ENCODE data around the gene TOP3B.
"Not testable (repeated sequence)": the region's sequence is repeated elsewhere in the genome, so short reads cannot be mapped to it uniquely, and the experiment has no call there.

TOP3B gene

DNA sequence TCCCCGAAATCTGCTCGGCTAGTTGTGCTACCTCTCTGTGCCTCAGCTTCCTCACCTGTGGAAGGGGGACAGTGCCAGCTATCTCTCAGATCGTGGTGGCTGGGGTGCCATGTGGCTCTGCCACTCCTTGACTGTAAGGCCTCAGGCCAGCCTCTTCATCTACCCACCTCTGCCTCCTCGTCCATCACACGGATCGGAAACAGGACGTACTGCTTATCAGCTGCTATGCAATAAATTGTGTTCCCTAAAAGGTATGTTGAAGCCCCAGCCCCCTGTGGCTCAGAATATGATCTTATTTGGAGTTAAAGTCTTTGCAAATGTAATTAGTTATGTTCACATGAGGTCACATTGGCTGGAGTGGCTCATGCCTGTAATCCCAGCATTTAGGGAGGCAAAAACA, 37.7 kb downstream of the TOP3B start:
- ChIA-PET CTCF (interaction anchor here (3.9 to 20.0 kb wide), 3 partner anchors 7 to 232 kb away, joined by 33 to 268 read pairs (median 114); partner anchors contain the start of gene PPM1F), POLR2A (no interaction called here)
- no peak for DNase-seq (ENCODE audit: low read depth, low spot score)
- no peak for TF ChIP-seq CTCF (IDR thresholded peaks at IDR 0.05; ENCODE audit: insufficient read depth, low read length, missing control alignments)
- no peak overlapping the region for H3K4me3 ChIP-seq (ENCODE audit: low read depth, low read length)

DNA sequence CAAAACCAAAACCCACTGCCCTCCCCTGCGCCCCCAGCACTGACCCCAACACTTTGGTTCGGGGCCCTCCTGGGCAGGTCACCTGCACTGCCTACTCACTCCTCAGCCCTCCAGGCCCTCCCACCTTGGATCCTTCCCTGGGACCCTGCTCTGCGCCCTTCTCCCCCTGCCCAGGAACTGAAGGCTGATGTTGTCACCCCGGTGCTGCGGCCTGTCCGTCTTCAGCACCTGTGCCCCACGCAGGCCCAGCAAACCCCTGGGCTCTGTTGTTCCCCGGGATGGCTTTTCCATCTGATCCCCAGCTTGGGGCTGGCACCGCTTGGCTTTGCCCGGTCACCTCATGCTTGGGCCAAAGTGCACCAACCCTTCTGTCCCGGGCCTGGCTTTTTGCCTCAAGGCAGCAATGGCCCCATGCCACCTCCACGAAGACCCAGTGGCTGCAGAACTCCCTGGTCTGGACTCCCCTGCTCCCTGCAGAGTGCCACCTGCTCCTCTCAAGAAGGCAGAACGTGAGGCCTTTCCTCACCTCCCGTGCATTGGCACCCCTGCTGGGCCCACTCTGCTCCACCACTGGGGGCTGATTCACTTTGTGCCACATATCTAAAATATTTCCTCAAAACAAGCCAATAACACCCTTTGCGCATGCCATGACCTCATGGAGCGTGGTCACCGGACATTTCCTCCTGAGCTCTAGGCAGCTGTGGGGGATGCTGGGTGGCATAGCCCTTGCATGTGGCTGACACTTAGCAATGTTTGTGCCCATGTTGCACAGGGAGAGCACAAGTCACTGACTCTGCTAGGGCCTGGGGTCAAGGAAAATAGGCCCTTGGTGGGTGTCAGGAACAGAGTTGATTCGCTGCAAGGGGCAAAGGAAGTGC, 38.8 kb downstream of the TOP3B start:
- no peak for DNase-seq (ENCODE audit: low read depth, low spot score)
- TF ChIP-seq CTCF (IDR thresholded peaks at IDR 0.05; ENCODE audit: insufficient read depth, low read length, missing control alignments), result no peak

DNA sequence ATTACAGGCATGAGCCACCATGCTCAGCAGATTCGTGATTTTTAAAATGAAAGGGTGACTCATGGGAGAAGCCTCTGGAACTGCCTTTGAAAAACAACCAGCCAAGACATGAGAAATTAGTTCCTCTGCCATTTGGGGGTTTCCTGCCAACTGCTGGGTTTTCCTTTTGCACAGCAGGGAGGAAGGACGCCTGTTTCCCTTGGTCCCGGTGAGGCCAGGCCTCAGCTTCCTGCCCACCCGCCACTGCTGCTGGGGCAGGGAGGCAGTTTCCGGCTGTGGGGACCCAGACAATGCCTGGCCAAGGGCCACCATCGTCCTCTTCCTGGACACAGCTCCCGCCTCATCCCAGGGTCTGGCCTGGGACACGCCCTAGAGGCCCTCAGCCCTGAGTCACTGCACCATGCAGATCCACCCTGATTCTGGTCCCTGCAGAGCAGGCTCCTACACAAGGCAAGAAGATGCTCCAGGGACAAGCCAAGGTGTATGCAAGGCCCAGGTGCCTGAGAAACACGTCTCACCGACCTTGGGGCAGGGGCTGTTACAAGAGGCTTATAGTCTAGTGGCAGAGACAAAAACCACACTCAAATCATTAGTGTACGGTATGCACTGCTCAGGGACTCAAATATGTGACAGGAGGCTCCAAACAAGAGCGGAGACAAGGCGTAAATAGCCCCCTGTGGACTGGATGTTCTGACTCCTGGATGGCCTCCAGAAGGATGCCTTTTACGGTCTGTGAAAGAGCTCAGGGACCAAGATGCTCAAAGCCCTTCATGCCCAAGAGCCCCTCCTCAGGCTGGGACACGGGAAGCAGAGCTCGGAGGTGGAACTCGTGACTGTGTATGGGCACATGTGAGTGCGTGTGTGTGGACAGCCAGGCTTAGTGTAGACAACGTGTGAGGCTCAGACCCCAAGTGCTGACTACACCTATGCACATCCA, 39.9 kb downstream of the TOP3B start:
- DNase-seq (ENCODE audit: low read depth, low spot score), result no peak
- TF ChIP-seq CTCF (IDR thresholded peaks at IDR 0.05; ENCODE audit: insufficient read depth, low read length, missing control alignments), result no peak
- POLR2A ChIA-PET, result interaction anchor here (0.7 kb wide), 1 partner anchor 224 kb away, joined by 5 read pairs; no protein-coding TSS in a partner anchor
- CTCF ChIA-PET, result interaction anchor here (0.6 to 20.0 kb wide), 4 partner anchors 9 to 243 kb away, joined by 3 to 268 read pairs (median 58); partner anchors contain the start of gene PPM1F
- no peak overlapping the region for H3K4me3 ChIP-seq (ENCODE audit: low read depth, low read length)

More for the DNA sequence above, 38.8 kb downstream of the TOP3B start:
- CTCF ChIA-PET, result interaction anchor here (0.9 to 20.0 kb wide), 3 partner anchors 8 to 244 kb away, joined by 3 to 268 read pairs (median 114); partner anchors contain the start of gene PPM1F
- H3K4me3 ChIP-seq (ENCODE audit: low read depth, low read length), result no peak overlapping the region
- POLR2A ChIA-PET, result no interaction called here

- no peak for TF ChIP-seq CTCF (IDR thresholded peaks at IDR 0.05; ENCODE audit: insufficient read depth, low read length, missing control alignments)
- ChIA-PET CTCF (interaction anchor here (0.6 to 20.0 kb wide), 3 partner anchors 10 to 229 kb away, joined by 3 to 268 read pairs (median 114); partner anchors contain the start of gene PPM1F), POLR2A (no interaction called here)
- DNase-seq (ENCODE audit: low read depth, low spot score), result no peak
- no peak overlapping the region for H3K4me3 ChIP-seq (ENCODE audit: low read depth, low read length)
Observed at GRCh38 chr22:21941921-21942320, 40.7 kb downstream of the TOP3B start.

- CTCF ChIA-PET, result interaction anchor here (0.7 to 20.0 kb wide), 6 partner anchors 11 to 232 kb away, joined by 3 to 268 read pairs (median 4); partner anchors contain the start of gene PPM1F
- no peak overlapping the region for H3K4me3 ChIP-seq (ENCODE audit: low read depth, low read length)
- POLR2A ChIA-PET, result interaction anchor here (1.1 to 1.2 kb wide), 2 partner anchors 12 to 294 kb away, joined by 3 to 4 read pairs; partner anchors contain the start of gene PPM1F
- DNase-seq (ENCODE audit: low read depth, low spot score), result no peak
- no peak for TF ChIP-seq CTCF (IDR thresholded peaks at IDR 0.05; ENCODE audit: insufficient read depth, low read length, missing control alignments)
Observed at GRCh38 chr22:21940521-21940920, 42.1 kb downstream of the TOP3B start.

- CTCF ChIA-PET, result interaction anchor here (0.7 to 20.0 kb wide), 8 partner anchors 7 to 242 kb away, joined by 3 to 268 read pairs (median 18); partner anchors contain the start of gene PPM1F
- POLR2A ChIA-PET, result interaction anchor here (1.1 to 1.2 kb wide), 2 partner anchors 13 to 293 kb away, joined by 3 to 4 read pairs; partner anchors contain the start of gene PPM1F
- not testable (repeated sequence) for H3K4me3 ChIP-seq (ENCODE audit: low read depth, low read length); DNase-seq (ENCODE audit: low read depth, low spot score)
Observed at GRCh38 chr22:21939935-21940334, 42.7 kb downstream of the TOP3B start.

All from AG04449 (cell line).